Stimulated activated CD4-positive, alpha-beta T cell treated with anti-CD3 and anti-CD28 coated beads, TNF-alpha, amount 100 ng/mL, for 24 hours (primary cell): ENCODE data around the gene MERTK.
"Not testable (repeated sequence)": the region's sequence is repeated elsewhere in the genome, so short reads cannot be mapped to it uniquely, and the experiment has no call there.

Experiments
- DNase-seq, 3 experiments: peaks; one replicate each; pipeline ENCODE4 v3.0.0-alpha.2; 2020; ENCODE audit warnings: low read depth in 3 of 3

The MERTK gene

GRCh38 chr2:112008910-112009485, 110.6 kb downstream of the MERTK start:
- DNase-seq = no peak

- DNase-seq = no peak
These were observed 112.3 kb downstream of the MERTK start for GRCh38 chr2:112010751-112011150.

- no peak for DNase-seq
These were observed 114.1 kb downstream of the MERTK start for GRCh38 chr2:112012556-112012955.

GRCh38 chr2:112018846-112019245, 120.4 kb downstream of the MERTK start:
- DNase-seq = no peak

GRCh38 chr2:112019569-112019982, 121.2 kb downstream of the MERTK start:
- no peak for DNase-seq

GRCh38 chr2:112020561-112020960, 122.2 kb downstream of the MERTK start:
- DNase-seq = no peak

- no peak for DNase-seq
These were observed 122.9 kb downstream of the MERTK start for GRCh38 chr2:112021290-112021689.

GRCh38 chr2:112021781-112022231, 123.4 kb downstream of the MERTK start:
- no peak for DNase-seq

GRCh38 chr2:112023707-112024106, 125.3 kb downstream of the MERTK start:
- DNase-seq = no peak

GRCh38 chr2:112024231-112024630, 125.8 kb downstream of the MERTK start:
- DNase-seq = no peak

- no peak for DNase-seq
These were observed 126.6 kb downstream of the MERTK start for GRCh38 chr2:112024896-112025491.

- DNase-seq = no peak
These were observed 128.1 kb downstream of the MERTK start for GRCh38 chr2:112026509-112026908.

- no peak for DNase-seq
These were observed 129.4 kb downstream of the MERTK start for GRCh38 chr2:112027767-112028166.

- DNase-seq = no peak
These were observed 130.8 kb downstream of the MERTK start for GRCh38 chr2:112029164-112029563.

- DNase-seq = no peak
These were observed 133.2 kb downstream of the MERTK start for GRCh38 chr2:112031473-112032223.

- DNase-seq = no peak
These were observed 133.8 kb downstream of the MERTK start for GRCh38 chr2:112032224-112032586.

GRCh38 chr2:112032689-112033465, 134.5 kb downstream of the MERTK start:
- no peak for DNase-seq

GRCh38 chr2:112033600-112033999, 135.2 kb downstream of the MERTK start:
- DNase-seq = no peak

- DNase-seq = no peak
These were observed 136.5 kb downstream of the MERTK start for GRCh38 chr2:112034924-112035323.

- DNase-seq = no peak
These were observed 137.4 kb downstream of the MERTK start for GRCh38 chr2:112035786-112036185.

- not testable (repeated sequence) for DNase-seq
These were observed 141.1 kb downstream of the MERTK start for GRCh38 chr2:112039556-112039955.

- not testable (repeated sequence) for DNase-seq
These were observed 141.7 kb downstream of the MERTK start for GRCh38 chr2:112040066-112040465.
